Measurements from ENCODE around the gene ZNF621. TPM values are rescaled to one million over a fixed set of nuclear protein-coding genes. Genes with fewer than 3 reads are reported as not detected.

Gene ZNF621
- total RNA-seq, 4 donors from 2014 or later, result 5.7 to 8.4 (median 7.4) TPM

- no peaks in the 10 kb centered on the region for H3K27me3 ChIP-seq
- DNase-seq (no peak), ATAC-seq (no peak)
- H3K4me3 ChIP-seq, result no peak overlapping the region
- intact Hi-C loops (cut with DNase I; ENCODE audit: low total_unique reads), result loop anchor here (10.0 kb wide), 3 partner anchors 614 to 1524 kb away; partner anchors contain the start of gene CTNNB1
- no peaks in the 10 kb centered on the region for H3K9me3 ChIP-seq
- in situ Hi-C loops (cut with MboI; ENCODE audit: low sequenced_read_pairs in 4 of 4), result loop anchor here in 3 of 4 donors (5.0 to 25.0 kb wide), 3 partner anchors 631 to 1304 kb away; no protein-coding TSS in a partner anchor
- H3K27ac ChIP-seq, result no peak overlapping the region
- no peaks in the 10 kb centered on the region for H3K4me1 ChIP-seq
- no peaks in the 10 kb centered on the region for H3K36me3 ChIP-seq
- TF ChIP-seq POLR2A (IDR thresholded peaks at IDR 0.05) (no peak), CTCF (IDR thresholded peaks at IDR 0.05 in 4 of 5, conservative IDR thresholded peaks at IDR 0.05 in 1 of 5) (no peak)
Observed at GRCh38 chr3:40581166-40581565, 56.4 kb downstream of the ZNF621 start.

DNA sequence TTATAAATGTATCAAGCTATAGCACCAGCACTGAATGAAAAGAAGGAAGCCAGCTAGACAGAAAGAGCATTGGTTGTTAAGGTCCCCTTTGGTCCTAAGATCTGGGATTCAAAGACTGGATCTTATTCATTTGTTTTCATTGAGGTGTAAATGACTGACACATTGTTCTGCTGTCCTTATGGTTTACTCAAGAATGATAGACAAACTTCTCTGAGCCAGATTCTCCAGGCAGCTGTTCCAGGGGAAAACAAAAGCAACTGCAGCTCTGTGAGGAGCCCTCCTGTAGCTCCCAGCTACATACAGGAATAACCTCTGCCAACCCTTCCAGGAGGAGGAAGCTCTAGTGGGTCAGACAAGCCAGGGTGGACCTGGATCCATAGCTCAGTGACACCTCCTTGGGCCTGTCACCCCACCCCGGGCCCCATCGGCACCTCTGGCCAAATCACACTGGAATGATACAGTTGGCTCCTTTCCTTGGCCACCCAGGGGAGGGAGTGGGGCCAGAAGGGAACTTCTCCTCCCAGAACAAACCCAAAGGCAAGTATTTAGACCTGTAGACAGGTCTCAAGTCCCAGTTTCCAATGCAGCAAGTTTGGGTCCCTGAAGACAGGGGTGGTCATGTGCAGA, 57.8 kb downstream of the ZNF621 start:
- intact Hi-C loops (cut with DNase I; ENCODE audit: low total_unique reads), result loop anchor here (10.0 kb wide), 3 partner anchors 612 to 1522 kb away; partner anchors contain the start of gene CTNNB1
- H3K27ac ChIP-seq, result no peak overlapping the region
- no peak for TF ChIP-seq POLR2A (IDR thresholded peaks at IDR 0.05)
- TF ChIP-seq CTCF (IDR thresholded peaks at IDR 0.05 in 4 of 5, conservative IDR thresholded peaks at IDR 0.05 in 1 of 5), result no peak
- no peaks in the 10 kb centered on the region for H3K9me3 ChIP-seq
- DNase-seq (no peak), ATAC-seq (no peak)
- in situ Hi-C loops (cut with MboI; ENCODE audit: low sequenced_read_pairs in 4 of 4), result loop anchor here in 3 of 4 donors (5.0 to 25.0 kb wide), 3 partner anchors 630 to 1302 kb away; no protein-coding TSS in a partner anchor
- H3K4me3 ChIP-seq, result no peak overlapping the region
- H3K27me3 ChIP-seq, result no peaks in the 10 kb centered on the region
- H3K36me3 ChIP-seq, result no peaks in the 10 kb centered on the region
- H3K4me1 ChIP-seq, result no peaks in the 10 kb centered on the region

DNA sequence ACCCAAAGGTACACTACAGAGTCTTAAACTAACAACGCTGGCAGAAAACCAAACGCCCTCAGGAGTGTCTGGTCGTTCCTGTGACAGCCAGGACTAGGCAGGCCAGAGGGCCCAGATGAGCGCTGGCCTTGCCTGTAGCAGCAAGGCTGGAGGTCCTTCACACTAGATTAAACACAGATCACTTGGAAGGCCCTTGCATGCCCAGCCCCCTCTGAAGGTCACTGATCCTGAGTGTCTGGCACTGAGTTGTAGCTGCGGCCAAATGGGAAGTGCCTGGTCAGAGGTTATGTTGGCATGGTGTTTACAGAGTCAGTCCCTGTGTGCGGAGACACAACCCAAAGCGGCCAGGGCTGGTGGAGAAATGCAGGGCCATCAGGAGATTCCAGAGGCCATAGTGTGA, 58.9 kb downstream of the ZNF621 start:
- H3K9me3 ChIP-seq, result no peaks in the 10 kb centered on the region
- in situ Hi-C loops (cut with MboI; ENCODE audit: low sequenced_read_pairs in 4 of 4), result loop anchor here in 3 of 4 donors (5.0 to 25.0 kb wide), 3 partner anchors 629 to 1301 kb away; no protein-coding TSS in a partner anchor
- H3K4me3 ChIP-seq, result no peak overlapping the region
- no peaks in the 10 kb centered on the region for H3K36me3 ChIP-seq
- ATAC-seq, result no peak
- H3K4me1 ChIP-seq, result no peaks in the 10 kb centered on the region
- intact Hi-C loops (cut with DNase I; ENCODE audit: low total_unique reads), result loop anchor here (1.0 to 10.0 kb wide), 4 partner anchors 611 to 1521 kb away; partner anchors contain the start of gene CTNNB1
- no peak overlapping the region for H3K27ac ChIP-seq
- no peaks in the 10 kb centered on the region for H3K27me3 ChIP-seq
- no peak for DNase-seq
- no peak for TF ChIP-seq CTCF (IDR thresholded peaks at IDR 0.05 in 4 of 5, conservative IDR thresholded peaks at IDR 0.05 in 1 of 5)
- no peak for TF ChIP-seq POLR2A (IDR thresholded peaks at IDR 0.05)

- in situ Hi-C loops (cut with MboI; ENCODE audit: low sequenced_read_pairs in 4 of 4), result loop anchor here (5.0 to 25.0 kb wide), 3 partner anchors 628 to 1300 kb away; no protein-coding TSS in a partner anchor
- ATAC-seq, result peak; percentile 60 to 83
Observed at GRCh38 chr3:40584625-40585189, 59.9 kb downstream of the ZNF621 start.

More at GRCh38 chr3:40584625-40585189, 59.9 kb downstream of the ZNF621 start:
- Histone ChIP-seq H3K36me3 (no peaks in the 10 kb centered on the region), H3K27ac (no peak overlapping the region), H3K9me3 (no peaks in the 10 kb centered on the region), H3K4me1 (no peaks in the 10 kb centered on the region), H3K4me3 (no peak overlapping the region), H3K27me3 (no peaks in the 10 kb centered on the region)
- peak; percentile 57 to 62 for DNase-seq
- TF ChIP-seq CTCF (IDR thresholded peaks at IDR 0.05 in 4 of 5, conservative IDR thresholded peaks at IDR 0.05 in 1 of 5) (peak; percentile 63 to 95 (median 83)), POLR2A (IDR thresholded peaks at IDR 0.05) (no peak)
- intact Hi-C loops (cut with DNase I; ENCODE audit: low total_unique reads), result loop anchor here (1.0 to 10.0 kb wide), 4 partner anchors 610 to 1520 kb away; partner anchors contain the start of gene CTNNB1
